Astrocyte (in vitro differentiated cells and primary cell): ENCODE data around the gene PODNL1.

Source experiments
- EZH2 ChIP-seq: IDR thresholded peaks from 2 replicates; pipeline ENCODE4 v1.6.1; 2012; ENCODE audit warnings: mild to moderate bottlenecking, low read length, inconsistent platforms; ENCODE audit not compliant: insufficient read depth
- TF ChIP-seq, protein P1 (sequence below): IDR thresholded peaks from 2 replicates; pipeline ENCODE4 v1.5.1; 2011; ENCODE audit warnings: low read depth, mild to moderate bottlenecking, inconsistent platforms, low read length, moderate library complexity; ENCODE audit not compliant: insufficient read depth

DNA sequence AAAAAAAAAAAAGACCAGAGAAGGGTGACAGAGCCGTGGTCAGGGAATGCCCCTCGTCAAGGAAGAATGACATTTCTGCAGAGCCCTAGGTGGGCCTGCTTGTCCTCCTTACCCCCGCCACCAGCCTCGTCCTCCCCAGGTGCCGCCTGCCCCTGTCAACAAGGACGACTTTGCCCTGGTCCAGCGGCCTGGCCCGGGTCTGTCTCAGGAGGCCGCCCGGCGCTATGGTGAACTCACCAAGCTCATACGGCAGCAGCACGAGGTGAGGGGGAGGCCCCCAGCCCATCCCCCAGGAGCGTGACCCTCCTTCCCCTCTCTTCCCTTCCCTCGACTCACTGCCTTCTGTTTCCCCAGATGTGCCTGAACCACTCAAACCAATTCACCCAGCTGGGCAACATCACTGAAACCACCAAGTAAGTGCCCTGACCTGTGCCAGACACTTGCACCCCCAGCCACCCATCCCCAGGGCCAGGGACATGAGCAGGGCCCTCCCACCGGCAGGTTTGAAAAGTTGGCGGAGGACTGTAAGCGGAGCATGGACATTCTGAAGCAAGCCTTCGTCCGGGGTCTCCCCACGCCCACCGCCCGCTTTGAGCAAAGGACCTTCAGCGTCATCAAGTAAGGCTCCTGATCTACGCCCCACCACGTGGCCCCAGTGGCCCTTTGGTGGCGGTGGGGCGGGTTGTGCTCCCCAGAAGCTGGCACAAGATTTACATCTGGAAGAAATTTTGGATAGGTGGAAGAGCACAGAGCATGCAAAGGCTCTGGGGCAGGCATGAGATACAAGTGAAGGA lies 14.8 kb downstream of the PODNL1 start:
- TF ChIP-seq, protein P1, sequence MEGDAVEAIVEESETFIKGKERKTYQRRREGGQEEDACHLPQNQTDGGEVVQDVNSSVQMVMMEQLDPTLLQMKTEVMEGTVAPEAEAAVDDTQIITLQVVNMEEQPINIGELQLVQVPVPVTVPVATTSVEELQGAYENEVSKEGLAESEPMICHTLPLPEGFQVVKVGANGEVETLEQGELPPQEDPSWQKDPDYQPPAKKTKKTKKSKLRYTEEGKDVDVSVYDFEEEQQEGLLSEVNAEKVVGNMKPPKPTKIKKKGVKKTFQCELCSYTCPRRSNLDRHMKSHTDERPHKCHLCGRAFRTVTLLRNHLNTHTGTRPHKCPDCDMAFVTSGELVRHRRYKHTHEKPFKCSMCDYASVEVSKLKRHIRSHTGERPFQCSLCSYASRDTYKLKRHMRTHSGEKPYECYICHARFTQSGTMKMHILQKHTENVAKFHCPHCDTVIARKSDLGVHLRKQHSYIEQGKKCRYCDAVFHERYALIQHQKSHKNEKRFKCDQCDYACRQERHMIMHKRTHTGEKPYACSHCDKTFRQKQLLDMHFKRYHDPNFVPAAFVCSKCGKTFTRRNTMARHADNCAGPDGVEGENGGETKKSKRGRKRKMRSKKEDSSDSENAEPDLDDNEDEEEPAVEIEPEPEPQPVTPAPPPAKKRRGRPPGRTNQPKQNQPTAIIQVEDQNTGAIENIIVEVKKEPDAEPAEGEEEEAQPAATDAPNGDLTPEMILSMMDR = no peak
- no peak for TF ChIP-seq EZH2
